GM19328 (cell line): ENCODE data around the gene NECTIN3.

ENCODE experiments used
- ATAC-seq: cut with Tn5 transposase; IDR thresholded peaks from one replicate; pipeline ENCODE4 v1.9.1; 2021; ENCODE audit warnings: mild to moderate bottlenecking, moderate library complexity; ENCODE audit not compliant: unreplicated experiment

NECTIN3 gene

GRCh38 chr3:111081008-111081545 is 9.5 kb downstream of the NECTIN3 start:
- ATAC-seq: no peak

DNA sequence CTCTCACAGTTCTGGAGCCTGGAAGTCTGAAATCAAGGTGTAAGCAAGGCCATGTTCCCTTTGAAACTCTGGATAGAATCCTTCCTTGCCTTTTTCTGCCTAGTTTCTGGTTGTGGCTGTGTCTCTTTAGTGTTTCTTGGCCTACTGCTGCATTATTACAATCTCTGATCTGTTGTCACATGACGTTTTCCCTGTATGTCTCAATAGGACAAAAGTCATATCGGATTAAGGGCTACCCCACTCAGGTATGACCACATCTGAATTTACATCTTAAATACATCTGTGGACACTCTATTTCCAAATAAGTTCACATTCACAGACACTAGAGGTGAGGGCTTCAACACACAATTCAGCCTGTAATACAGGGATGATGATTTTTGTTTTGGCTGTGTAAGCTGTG is 13.3 kb downstream of the NECTIN3 start:
- no peak for ATAC-seq

GRCh38 chr3:111087924-111088469 is 16.4 kb downstream of the NECTIN3 start:
- no peak for ATAC-seq

DNA sequence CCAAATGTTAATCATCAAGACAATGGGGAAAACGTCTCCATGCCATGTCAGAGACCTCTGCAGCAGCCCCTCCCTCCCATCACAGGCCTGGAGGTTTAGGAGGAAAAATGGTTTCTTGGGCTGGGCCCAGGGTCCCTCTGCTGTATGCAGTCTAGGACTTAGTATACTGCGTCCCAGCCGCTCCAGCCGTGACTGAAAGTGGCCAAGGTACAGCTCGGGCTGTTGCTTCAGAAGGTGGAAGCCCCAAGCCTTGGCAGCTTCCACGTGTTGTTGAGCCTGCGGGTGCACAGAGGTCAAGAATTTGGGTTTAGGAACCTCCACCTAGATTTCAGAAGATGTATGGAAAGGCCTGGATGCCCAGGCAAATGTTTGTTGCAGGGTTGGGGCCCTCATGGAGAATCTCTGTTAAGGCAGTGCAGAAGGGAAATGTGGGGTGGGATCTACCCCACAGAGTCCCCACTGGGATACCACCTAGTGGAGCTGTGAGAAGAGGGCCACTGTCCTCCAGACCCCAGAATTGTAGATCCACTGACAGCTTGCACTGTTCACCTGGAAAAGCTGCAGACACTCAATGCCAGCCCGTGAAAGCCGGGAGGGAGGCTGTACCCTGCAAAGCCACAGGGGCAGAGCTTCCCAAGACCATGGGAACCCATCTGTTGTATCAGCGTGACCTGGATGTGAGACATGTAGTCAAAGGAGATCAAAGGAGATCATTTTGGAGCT is 25.0 kb downstream of the NECTIN3 start:
- no peak for ATAC-seq

- no peak for ATAC-seq
Observed at GRCh38 chr3:111103807-111104206, 32.2 kb downstream of the NECTIN3 start.

- ATAC-seq: no peak
Observed at GRCh38 chr3:111106993-111107661, 35.5 kb downstream of the NECTIN3 start.

DNA sequence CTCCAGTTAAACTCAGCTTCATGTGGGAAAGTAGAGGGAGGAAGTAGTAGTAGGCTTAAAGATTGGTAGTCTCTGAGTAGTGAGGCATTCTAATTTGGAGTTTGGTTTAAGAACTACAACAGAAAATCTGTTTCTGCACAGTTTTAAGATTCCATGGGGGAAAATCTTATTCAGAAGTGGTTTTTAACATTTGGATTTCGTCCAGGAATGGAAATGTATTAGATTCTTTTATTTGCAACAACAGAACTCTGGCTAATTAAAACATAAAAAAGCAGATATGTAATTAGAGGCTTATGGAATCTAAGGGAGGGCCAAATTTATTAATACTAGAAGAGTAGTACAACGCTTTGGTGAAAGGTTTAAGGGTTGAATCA is 36.0 kb downstream of the NECTIN3 start:
- ATAC-seq: no peak

GRCh38 chr3:111112913-111113312 is 41.3 kb downstream of the NECTIN3 start:
- ATAC-seq: no peak

GRCh38 chr3:111128884-111129283 is 57.3 kb downstream of the NECTIN3 start:
- ATAC-seq: no peak

GRCh38 chr3:111130827-111131226 is 59.2 kb downstream of the NECTIN3 start:
- ATAC-seq: no peak

GRCh38 chr3:111134302-111134701 is 62.7 kb downstream of the NECTIN3 start:
- ATAC-seq: no peak

DNA sequence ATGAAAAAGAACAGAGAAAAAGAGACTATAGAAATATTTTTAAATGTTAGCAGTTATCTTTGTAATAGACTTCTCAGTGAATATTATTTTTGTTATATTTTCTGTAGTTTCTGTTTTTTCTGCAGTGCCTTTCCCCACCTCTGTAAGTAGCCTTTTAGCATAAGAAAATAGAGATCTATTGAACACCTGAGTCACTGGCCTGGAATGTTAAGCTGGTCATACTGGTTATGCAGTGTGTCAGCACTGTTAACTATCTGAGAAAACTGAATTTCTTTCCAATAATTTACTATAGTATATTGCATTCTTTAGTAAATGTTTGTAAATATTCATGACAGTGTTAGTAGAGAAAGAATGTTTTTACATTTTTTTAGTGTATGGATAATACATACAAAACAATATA is 79.8 kb downstream of the NECTIN3 start:
- ATAC-seq: no peak

GRCh38 chr3:111152496-111152895 is 80.9 kb downstream of the NECTIN3 start:
- ATAC-seq: no peak

GRCh38 chr3:111156517-111156916 is 84.9 kb downstream of the NECTIN3 start:
- no peak for ATAC-seq

DNA sequence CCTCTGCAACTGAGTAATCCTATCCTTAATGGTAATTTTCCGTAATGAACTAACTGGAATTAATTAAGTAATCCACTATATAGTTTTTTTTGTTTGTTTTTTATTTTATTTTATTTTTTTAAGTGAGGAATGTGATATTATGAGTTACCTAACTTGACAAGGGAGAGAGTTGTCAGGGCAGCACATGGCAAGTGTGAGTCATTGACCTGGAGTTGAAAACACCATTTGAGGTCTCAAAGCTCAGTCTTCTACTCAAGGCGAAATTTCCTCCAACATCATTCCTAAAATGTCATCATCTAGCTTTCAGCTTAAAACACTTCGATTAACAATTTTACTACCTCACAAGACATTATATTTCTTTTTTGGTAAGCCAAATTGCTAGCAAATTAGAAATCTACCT is 87.8 kb downstream of the NECTIN3 start:
- ATAC-seq: no peak

GRCh38 chr3:111164621-111165020 is 93.0 kb downstream of the NECTIN3 start:
- no peak for ATAC-seq

- ATAC-seq: no peak
Observed at GRCh38 chr3:111165411-111165810, 93.8 kb downstream of the NECTIN3 start.

- no peak for ATAC-seq
Observed at GRCh38 chr3:111173328-111173900, 101.8 kb downstream of the NECTIN3 start.

DNA sequence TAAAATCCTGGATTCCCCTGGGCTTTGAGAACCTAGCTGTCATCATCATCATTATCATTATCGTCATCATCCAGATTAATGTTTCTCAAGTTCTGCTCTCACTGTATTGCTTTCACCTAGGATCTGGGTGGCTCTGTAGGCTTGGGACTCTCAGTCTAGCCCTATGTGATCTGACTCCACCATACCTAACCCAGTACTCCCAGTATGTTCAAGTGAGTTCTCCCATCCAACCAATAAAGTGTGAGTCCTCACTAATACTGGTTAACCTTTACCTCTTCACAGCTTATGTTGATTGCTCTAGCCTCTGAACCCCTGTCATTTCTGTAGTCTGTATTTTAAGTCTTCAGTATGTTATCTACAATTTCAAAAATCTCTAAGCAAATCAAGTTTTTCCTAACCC is 102.3 kb downstream of the NECTIN3 start:
- no peak for ATAC-seq

DNA sequence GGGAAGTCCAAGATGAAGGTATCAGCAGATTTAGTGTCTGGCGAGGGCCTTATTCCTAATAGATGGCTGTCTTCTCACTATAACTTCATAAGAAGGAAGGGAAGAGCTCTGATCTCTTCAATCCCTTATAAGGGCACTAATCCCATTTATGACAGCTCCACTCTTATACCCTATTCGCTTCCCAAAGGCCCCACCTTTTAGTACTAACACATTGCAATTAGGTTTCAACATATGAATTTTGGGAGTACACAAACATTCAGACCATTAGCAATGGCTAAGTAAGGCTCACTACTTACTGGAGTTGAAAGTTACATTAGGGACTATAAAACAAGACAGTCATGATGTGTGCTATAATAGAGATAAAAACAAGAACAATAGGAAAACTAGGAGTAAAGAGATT is 118.9 kb downstream of the NECTIN3 start:
- ATAC-seq: no peak

DNA sequence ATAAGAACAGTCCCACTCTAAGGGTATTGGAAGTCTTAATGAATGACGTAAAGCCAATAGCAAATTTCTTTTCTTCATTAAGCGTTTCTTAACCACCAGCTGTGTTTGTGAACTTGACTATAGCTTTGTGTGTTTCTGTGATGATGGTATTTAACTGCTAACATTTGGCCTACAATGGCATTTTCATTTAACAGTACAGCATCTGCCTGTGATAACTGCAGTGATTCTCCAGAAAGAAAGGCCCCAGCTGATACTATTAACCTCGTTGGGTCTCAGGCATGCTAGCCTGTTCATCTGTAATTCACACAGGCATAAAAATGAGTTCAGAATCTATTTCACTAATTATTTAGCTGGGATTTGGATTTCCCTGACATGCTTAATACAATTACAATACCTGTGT is 121.9 kb downstream of the NECTIN3 start:
- no peak for ATAC-seq

GRCh38 chr3:111194048-111194447 is 122.4 kb downstream of the NECTIN3 start:
- ATAC-seq: no peak
